Measurements from ENCODE around the gene COL6A2. TPM values are rescaled to one million over a fixed set of nuclear protein-coding genes. Genes with fewer than 3 reads are reported as not detected.
"Not testable (repeated sequence)": the region's sequence is repeated elsewhere in the genome, so short reads cannot be mapped to it uniquely, and the experiment has no call there.

COL6A2 gene
- polyA plus RNA-seq, 3 donors, result 157 to 284 (median 250) TPM

GRCh38 chr21:46085259-46085658 lies 12.7 kb upstream of the COL6A2 start:
- not testable (repeated sequence) for DNase-seq (ENCODE audit: extremely low read depth in 1 of 11, low read depth in 9 of 11, low spot score in 4 of 11)

GRCh38 chr21:46087641-46088040 lies 10.3 kb upstream of the COL6A2 start:
- DNase-seq (ENCODE audit: extremely low read depth in 1 of 11, low read depth in 9 of 11, low spot score in 4 of 11), result no peak

- DNase-seq (ENCODE audit: extremely low read depth in 1 of 11, low read depth in 9 of 11, low spot score in 4 of 11), result no peak
Measured at GRCh38 chr21:46088189-46088588, 9.7 kb upstream of the COL6A2 start.

- no peak for DNase-seq (ENCODE audit: extremely low read depth in 1 of 11, low read depth in 9 of 11, low spot score in 4 of 11)
Measured at GRCh38 chr21:46089285-46089684, 8.6 kb upstream of the COL6A2 start.

GRCh38 chr21:46091118-46091517 lies 6.8 kb upstream of the COL6A2 start:
- no peak for DNase-seq (ENCODE audit: extremely low read depth in 1 of 11, low read depth in 9 of 11, low spot score in 4 of 11)

- no peak for DNase-seq (ENCODE audit: extremely low read depth in 1 of 11, low read depth in 9 of 11, low spot score in 4 of 11)
Measured at GRCh38 chr21:46091631-46092025, 6.3 kb upstream of the COL6A2 start.

- no peak for DNase-seq (ENCODE audit: extremely low read depth in 1 of 11, low read depth in 9 of 11, low spot score in 4 of 11)
Measured at GRCh38 chr21:46092026-46092764, 5.7 kb upstream of the COL6A2 start.

GRCh38 chr21:46092811-46093667 lies 4.9 kb upstream of the COL6A2 start:
- no peak for DNase-seq (ENCODE audit: extremely low read depth in 1 of 11, low read depth in 9 of 11, low spot score in 4 of 11)

- DNase-seq (ENCODE audit: extremely low read depth in 1 of 11, low read depth in 9 of 11, low spot score in 4 of 11), result no peak
Measured at GRCh38 chr21:46093668-46094400, 4.1 kb upstream of the COL6A2 start.

- no peak for DNase-seq (ENCODE audit: extremely low read depth in 1 of 11, low read depth in 9 of 11, low spot score in 4 of 11)
Measured at GRCh38 chr21:46094401-46095082, 3.4 kb upstream of the COL6A2 start.

- no peak for DNase-seq (ENCODE audit: extremely low read depth in 1 of 11, low read depth in 9 of 11, low spot score in 4 of 11)
Measured at GRCh38 chr21:46095083-46095719, 2.7 kb upstream of the COL6A2 start.

GRCh38 chr21:46095814-46096595 lies 1.9 kb upstream of the COL6A2 start:
- no peak for DNase-seq (ENCODE audit: extremely low read depth in 1 of 11, low read depth in 9 of 11, low spot score in 4 of 11)

- no peak for DNase-seq (ENCODE audit: extremely low read depth in 1 of 11, low read depth in 9 of 11, low spot score in 4 of 11)
Measured at GRCh38 chr21:46096596-46097335, 1.1 kb upstream of the COL6A2 start.

- no peak for DNase-seq (ENCODE audit: extremely low read depth in 1 of 11, low read depth in 9 of 11, low spot score in 4 of 11)
Measured at GRCh38 chr21:46098303-46099141, 610 bp downstream of the COL6A2 start.

GRCh38 chr21:46099476-46099875 lies 1.6 kb downstream of the COL6A2 start:
- DNase-seq (ENCODE audit: extremely low read depth in 1 of 11, low read depth in 9 of 11, low spot score in 4 of 11), result no peak

GRCh38 chr21:46100020-46100419 lies 2.1 kb downstream of the COL6A2 start:
- DNase-seq (ENCODE audit: extremely low read depth in 1 of 11, low read depth in 9 of 11, low spot score in 4 of 11), result no peak
